ENCODE results near the gene SUSD4. TPM values are rescaled to one million over a fixed set of nuclear protein-coding genes. Genes with fewer than 3 reads are reported as not detected.
"Not testable (repeated sequence)": the region's sequence is repeated elsewhere in the genome, so short reads cannot be mapped to it uniquely, and the experiment has no call there.

The SUSD4 gene
- total RNA-seq, 2 donors from 2014 or later, result 1.1 to 1.2 TPM

DNA sequence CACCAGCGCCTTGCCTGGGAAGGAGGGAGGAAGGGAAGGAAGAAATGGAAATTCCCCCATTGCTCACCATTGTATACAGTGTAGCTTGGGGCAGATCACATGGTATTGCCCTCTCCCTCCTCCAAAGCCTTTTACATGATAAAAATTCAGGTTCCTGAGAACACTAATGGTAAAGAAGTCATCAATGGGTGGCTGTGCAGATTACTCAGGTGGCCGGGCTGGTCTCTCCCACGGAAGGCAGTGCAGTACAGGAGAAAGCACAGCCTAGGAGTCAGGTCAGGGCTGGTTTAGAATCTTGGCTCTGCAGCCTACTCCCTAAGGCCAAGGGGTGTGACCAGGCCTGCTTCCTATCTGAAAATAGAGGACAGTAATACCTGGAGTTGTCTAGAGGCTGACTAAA is 107.9 kb downstream of the SUSD4 start:
- no peaks in the 10 kb centered on the region for H3K36me3 Mint-ChIP-seq
- ATAC-seq (no peak), DNase-seq (ENCODE audit: low spot score in 2 of 2) (no peak)
- H3K27ac Mint-ChIP-seq, result no peak overlapping the region
- peaks cover 0 to 3% of the 10 kb centered on the region in 2 donors for H3K9me3 Mint-ChIP-seq

DNA sequence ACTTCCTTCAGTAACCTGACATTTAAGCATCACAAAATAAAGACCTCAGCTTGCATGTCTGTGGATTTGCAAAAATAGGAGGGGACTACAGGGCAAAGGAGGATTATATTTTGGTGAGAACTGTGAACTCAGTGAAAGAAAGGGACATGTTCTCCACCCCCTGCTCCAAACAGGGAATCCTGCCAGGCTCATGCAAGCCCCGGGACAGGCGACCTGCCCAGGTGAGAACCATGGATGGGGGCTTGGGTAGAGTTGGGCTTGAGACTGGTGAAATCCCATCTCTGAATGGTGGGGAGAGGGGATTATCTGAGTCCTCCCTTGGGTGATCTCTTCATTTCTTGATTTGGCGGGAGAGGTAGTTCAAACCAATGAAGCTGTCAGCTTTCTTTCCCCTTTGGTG is 110.1 kb downstream of the SUSD4 start:
- no peak overlapping the region for H3K27ac Mint-ChIP-seq

DNA sequence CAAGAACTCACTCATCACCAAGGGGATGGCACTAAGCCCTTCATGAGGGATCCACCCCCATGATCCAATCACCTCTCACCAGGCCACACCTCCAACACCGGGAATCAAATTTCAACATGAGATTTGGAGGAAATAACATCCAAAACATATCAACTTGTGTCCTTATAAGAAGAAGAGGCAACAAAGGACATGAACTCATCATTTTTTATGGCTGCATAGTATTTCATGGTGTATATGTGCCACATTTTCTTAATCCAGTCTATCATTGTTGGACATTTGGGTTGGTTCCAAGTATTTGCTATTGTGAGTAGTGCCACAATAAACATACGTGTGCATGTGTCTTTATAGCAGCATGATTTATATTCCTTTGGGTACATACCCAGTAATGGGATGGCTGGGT is 112.6 kb downstream of the SUSD4 start:
- not testable (repeated sequence) for H3K27ac Mint-ChIP-seq; ATAC-seq; H3K36me3 Mint-ChIP-seq; DNase-seq (ENCODE audit: low spot score in 2 of 2)
- peaks cover 0 to 11% of the 10 kb centered on the region in 2 donors for H3K9me3 Mint-ChIP-seq

More for the DNA sequence above, 110.1 kb downstream of the SUSD4 start:
- ATAC-seq, result no peak
- Mint-ChIP-seq H3K9me3 (peaks cover 0 to 11% of the 10 kb centered on the region in 2 donors), H3K36me3 (no peaks in the 10 kb centered on the region)
- DNase-seq (ENCODE audit: low spot score in 2 of 2), result no peak

DNA sequence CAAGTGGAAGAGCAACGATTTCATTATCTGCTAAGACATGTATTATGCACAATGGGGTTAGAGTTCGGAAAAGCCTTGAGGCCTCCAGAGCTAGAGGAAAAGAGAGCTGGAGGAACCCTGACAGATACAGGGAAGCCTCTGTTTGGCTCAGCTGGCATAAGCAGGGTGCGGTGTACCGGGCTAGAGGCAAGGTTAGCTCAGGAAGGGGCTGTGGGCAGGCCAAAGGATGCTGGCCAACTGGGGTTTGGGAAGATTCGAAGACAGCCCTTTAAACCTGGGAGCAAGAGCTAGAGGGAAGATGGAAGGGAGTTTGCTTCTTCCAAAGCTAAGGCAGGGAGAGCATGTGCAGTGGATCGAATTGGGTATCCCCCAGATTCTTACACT is 113.4 kb downstream of the SUSD4 start:
- Mint-ChIP-seq H3K36me3 (no peaks in the 10 kb centered on the region), H3K27ac (no peak overlapping the region), H3K9me3 (peaks cover 0 to 11% of the 10 kb centered on the region in 2 donors)
- DNase-seq (ENCODE audit: low spot score in 2 of 2), result no peak
- no peak for ATAC-seq

DNA sequence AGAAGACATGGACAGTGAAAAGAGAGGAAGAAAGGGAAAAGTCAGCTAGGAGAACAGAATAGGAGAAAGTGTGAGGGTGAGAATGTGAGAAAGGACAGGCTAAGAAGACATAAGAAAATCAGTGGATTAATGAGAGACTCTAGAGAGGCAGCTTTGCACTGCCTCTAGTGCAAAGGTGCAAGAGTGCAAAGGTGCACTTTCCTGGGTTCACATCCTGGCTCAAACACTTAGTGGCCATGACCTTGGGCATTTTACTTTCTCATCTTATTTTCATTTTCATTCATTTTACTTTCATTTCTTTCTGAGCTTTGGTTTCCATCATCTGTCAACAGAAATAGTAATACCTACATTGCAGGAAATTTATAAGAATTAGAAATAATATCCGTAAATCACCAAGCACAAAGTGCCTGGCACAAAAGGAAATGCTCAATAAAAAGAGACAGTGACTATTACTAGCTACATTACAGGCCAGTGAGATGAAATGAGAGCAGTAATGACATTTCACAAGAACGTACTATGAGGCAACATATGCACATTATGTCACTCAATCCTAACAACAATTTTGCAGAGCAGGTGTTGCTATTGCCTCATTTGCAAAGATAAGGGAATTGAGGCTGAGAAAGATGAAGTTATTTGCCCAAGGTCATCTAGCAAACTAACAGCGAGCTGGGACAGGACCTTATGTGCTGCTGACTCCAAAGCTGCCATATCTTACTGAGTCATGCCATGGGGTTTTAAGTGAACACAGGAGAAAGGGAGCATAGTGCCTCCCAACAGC is 113.9 kb downstream of the SUSD4 start:
- DNase-seq (ENCODE audit: low spot score in 2 of 2) (no peak), ATAC-seq (no peak)
- H3K9me3 Mint-ChIP-seq, result peaks cover 0 to 11% of the 10 kb centered on the region in 2 donors
- no peaks in the 10 kb centered on the region for H3K36me3 Mint-ChIP-seq
- H3K27ac Mint-ChIP-seq, result no peak overlapping the region

DNA sequence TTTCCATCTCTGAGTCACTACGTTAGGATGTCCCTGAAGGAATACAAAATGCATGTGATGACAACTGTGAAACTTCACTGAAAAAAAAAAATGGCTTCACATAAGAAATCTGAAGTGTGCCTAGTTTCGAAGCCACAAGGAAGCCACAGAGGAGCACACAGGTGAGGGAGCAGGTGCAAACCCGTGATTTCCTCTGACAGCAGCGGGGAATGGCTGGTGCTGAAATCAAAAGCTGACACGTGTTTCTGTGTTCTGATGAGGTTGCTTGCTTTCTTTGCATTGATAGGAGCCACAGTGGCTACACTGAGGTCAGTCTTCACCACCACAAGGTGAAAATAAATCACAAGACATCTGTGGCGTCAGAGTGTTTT is 115.2 kb downstream of the SUSD4 start:
- no peaks in the 10 kb centered on the region for H3K36me3 Mint-ChIP-seq
- DNase-seq (ENCODE audit: low spot score in 2 of 2), result peak in 1 of 2 donors; percentile 59
- ATAC-seq, result peak; percentile 49 to 64
- peak overlapping the region in 1 of 2 donors; percentile 29 for H3K27ac Mint-ChIP-seq
- H3K9me3 Mint-ChIP-seq, result peaks cover 0 to 11% of the 10 kb centered on the region in 2 donors

DNA sequence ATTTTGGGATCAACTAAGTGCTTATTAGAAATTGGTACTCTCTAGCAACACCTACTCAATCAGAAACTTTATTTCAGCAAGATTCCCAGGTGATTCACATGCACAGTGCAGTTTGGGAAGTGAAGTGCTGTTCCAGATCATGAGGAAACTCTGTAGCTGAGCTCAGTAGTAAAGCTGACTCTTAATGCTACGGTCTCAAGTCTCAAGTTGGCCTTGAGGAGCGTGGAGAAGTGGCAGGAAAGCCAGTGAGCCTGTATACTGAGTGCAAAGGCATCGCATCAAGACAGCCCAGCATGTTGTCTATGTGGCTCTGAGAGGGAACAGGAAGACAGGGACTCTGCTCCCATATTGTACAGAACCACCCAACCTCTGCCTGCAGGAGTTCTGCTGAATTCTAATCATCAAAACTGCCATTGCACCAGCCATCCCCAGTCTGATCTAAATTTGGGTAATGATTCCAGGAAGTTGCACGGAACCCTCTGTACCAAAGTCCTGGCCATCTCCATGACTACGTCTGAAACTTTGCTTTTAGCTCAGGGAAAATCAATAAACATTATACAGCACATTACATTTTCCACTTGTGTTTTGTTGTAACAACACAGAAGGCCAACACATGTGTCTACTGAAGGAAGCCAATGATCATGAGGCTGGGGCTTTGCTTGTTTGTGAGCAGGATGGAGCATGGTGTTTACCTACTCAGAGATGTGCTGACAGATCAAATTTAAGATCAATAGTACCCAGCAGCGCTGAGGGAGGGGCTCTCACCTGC is 115.8 kb downstream of the SUSD4 start:
- DNase-seq (ENCODE audit: low spot score in 2 of 2) (no peak), ATAC-seq (peak in 1 of 2 donors; percentile 61)
- no peaks in the 10 kb centered on the region for H3K36me3 Mint-ChIP-seq
- H3K9me3 Mint-ChIP-seq, result peaks cover 0 to 11% of the 10 kb centered on the region in 2 donors
- H3K27ac Mint-ChIP-seq, result peak overlapping the region in 1 of 2 donors; percentile 29

DNA sequence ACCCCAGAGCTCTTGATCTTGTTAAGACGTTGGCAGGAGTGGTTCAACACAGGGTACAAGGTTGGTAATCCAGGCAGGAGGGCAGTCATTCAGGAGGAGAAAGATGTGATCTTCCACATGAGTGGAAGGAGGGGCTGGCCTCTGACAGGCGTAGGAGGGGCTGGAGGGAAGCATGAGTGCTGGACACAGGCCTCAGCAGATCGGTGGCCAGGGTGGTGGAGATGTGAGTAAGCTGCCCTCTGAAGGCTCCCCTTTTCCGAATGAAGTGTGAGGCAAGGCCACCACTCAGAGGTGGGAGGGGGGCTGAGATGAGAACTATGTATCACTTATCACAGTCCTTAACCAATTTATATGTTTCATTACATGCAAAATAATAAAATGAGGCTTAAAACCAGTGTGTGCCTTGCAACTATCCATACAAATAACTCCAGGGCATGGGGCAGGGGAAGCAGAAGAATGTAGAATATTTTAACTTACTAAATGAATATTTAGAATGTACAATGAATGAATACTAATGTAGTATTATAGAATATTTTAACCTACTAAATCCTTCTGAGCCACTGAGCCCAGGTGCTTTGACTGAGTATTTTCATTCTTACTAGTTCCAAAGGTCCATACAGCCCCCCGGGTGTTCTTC is 117.4 kb downstream of the SUSD4 start:
- DNase-seq (ENCODE audit: low spot score in 2 of 2) (no peak), ATAC-seq (no peak)
- Mint-ChIP-seq H3K27ac (peak overlapping the region in 1 of 2 donors; percentile 17), H3K9me3 (peaks cover 0 to 11% of the 10 kb centered on the region in 2 donors), H3K36me3 (no peaks in the 10 kb centered on the region)

DNA sequence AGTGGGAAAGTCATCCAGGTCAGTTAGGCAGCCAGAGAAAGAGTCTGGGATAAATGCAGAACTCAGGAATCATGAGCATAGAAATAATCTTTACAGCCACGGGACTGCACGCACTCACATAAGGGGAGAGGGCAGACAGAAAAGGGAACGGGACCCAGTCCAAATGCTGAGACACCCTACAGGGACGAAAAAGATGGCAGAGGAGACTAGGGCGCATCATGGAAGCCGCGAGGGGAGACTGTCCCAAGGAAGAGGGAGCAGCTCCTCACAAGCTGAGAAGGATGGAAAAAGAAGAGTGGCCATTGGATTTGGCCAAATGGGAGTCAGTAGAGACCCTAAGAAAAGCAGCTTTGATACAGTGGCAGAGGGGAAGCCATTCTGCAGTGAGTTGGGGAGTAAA is 118.0 kb downstream of the SUSD4 start:
- H3K9me3 Mint-ChIP-seq, result peaks cover 0 to 8% of the 10 kb centered on the region in 2 donors
- H3K36me3 Mint-ChIP-seq, result no peaks in the 10 kb centered on the region
- DNase-seq (ENCODE audit: low spot score in 2 of 2) (no peak), ATAC-seq (no peak)
- H3K27ac Mint-ChIP-seq, result peak overlapping the region in 1 of 2 donors; percentile 17

DNA sequence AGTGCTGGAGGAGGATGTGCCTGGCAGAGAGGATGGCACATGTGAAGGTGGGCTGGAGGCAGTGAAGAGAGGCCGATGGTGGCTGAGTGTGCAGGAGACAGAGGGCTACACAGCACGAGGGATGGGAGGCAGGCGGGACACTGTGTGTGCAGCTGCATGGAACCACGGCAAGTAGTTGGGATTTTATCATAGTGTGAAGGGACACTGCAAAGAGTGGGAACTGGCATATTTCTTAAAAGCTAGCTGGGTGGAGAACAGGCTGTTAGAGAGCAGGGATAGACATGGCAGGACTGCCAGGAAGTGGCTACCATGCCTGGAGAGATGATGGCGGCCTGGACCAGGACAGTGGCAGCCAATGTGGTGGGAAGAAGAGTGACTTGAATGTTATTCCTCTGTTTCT is 118.6 kb downstream of the SUSD4 start:
- peak overlapping the region in 1 of 2 donors; percentile 46 for H3K27ac Mint-ChIP-seq

DNA sequence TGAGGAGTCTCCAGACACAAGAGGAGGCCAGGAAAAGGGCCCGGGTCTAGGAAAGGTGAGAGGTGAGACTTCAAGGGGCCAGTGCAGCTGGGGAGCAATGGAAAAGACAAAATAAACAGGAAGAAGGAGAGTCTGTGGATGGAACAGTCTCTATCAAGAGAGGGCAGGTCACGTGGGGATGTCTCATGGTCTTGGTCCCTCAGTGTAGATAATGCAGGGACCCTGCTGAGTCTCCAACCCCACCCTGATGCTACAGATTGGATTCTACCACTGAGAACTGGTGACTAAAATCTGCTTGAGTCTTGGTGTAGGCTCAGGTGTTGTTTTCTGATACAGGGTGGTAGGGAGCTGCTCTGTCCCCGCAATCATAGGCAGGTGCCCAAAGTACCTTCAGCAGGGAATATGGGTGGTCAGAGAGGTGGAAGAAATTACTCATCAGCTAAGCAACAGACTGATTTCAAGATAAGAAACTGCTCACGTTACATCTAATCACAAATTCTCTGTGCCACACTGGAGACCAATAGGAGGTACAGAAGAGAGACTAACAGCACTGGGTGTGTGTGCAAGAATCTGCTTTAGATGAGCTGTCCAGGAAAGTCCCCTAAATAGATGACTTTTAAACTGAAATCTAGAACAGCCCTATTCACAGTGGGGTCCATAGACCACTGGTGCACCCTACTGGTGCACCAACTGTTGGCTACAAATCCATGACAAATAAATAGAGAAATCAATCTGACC is 119.4 kb downstream of the SUSD4 start:
- Mint-ChIP-seq H3K27ac (peak overlapping the region in 1 of 2 donors; percentile 2), H3K36me3 (peaks cover 0 to 11% of the 10 kb centered on the region in 2 donors), H3K9me3 (peaks cover 0 to 10% of the 10 kb centered on the region in 2 donors)
- ATAC-seq (peak; percentile 86), DNase-seq (ENCODE audit: low spot score in 2 of 2) (no peak)

More for the DNA sequence above, 118.6 kb downstream of the SUSD4 start:
- H3K9me3 Mint-ChIP-seq, result peaks cover 0 to 6% of the 10 kb centered on the region in 2 donors
- peaks cover 0 to 5% of the 10 kb centered on the region in 2 donors for H3K36me3 Mint-ChIP-seq
- DNase-seq (ENCODE audit: low spot score in 2 of 2) (no peak), ATAC-seq (no peak)

DNA sequence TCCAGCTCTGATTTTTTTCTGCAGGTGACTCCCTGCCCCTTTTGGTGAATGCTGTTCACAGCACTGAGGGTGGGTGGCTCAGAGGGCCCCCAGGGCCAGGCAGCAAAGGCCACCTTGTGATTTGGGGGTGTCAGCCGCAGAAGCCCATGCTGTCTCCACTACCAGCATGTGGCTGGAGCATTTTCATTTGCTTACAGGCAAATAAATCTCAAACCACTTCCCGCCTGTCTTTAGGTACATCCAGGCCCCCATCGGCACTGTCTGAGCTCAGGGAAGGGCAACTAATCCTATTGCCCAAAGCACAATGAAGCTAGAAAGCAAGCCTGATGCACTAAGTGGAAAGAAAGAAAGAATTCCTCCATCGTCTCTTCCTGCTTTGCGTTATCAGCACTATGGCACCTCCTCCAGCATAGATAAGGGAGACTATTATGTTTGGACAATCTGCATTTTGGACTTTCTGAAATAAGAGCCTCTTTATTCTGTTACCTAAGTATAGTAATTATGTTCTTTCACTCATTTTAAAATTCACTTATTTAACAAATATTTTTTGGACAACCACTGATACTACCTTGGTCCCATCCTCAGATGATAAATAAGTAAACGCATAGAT is 120.4 kb downstream of the SUSD4 start:
- no peak for ATAC-seq
- peaks cover 4 to 10% of the 10 kb centered on the region in 2 donors for H3K9me3 Mint-ChIP-seq
- no peak for DNase-seq (ENCODE audit: low spot score in 2 of 2)
- peaks cover 0 to 11% of the 10 kb centered on the region in 2 donors for H3K36me3 Mint-ChIP-seq
- H3K27ac Mint-ChIP-seq, result no peak overlapping the region

DNA sequence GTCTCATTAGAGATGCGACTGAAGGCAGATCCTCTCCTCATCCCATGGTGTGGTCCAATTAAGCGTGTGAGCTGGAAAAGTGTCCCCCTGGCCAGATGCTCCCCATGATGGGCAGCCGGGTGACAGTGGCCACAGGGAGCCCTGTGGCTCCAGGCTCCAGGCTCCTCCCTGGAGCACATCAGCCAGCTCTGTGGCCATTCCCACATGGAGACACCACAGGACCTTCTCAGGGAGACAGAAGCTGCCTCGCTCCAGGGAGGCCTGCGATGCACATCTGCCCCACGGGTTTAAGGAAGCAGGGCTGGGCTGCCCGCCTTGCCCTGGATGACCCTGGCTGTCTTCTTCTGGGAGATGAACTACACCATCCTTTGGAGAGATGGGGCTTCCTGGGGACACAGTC is 121.0 kb downstream of the SUSD4 start:
- Mint-ChIP-seq H3K9me3 (peaks cover 10 to 15% of the 10 kb centered on the region in 2 donors), H3K36me3 (peaks cover 0 to 11% of the 10 kb centered on the region in 2 donors)
- ATAC-seq, result no peak

DNA sequence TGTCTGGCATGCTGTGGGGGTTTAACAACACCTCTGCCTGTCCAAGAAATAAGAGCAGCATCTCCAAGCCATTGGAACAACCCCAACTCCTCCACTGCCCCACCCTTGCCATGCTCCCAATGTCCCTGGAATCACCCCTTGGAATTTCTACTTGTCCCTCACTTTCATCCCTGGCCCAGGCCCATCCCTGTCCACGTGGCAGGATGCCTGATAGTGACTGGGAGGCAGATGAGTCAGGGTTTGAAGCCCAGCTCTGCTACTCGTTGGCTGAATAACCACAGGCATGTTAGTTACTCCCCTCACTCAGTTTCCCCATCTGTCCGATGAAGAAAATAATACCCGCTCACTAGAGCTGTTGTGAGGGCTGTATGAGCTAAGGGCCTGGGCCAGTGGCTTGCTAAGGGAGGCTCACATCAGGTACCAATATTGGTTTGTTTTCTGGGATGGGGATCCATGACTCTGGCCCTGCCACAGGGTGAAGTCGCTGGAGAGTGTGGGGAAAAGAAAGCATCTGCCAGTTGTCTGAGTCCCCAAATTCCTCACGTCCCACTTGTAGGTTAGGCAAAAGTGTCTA is 121.5 kb downstream of the SUSD4 start:
- ATAC-seq (no peak), DNase-seq (ENCODE audit: low spot score in 2 of 2) (no peak)
- Mint-ChIP-seq H3K36me3 (peaks cover 0 to 11% of the 10 kb centered on the region in 2 donors), H3K27ac (no peak overlapping the region), H3K9me3 (peaks cover 10 to 16% of the 10 kb centered on the region in 2 donors)

More for the DNA sequence above, 121.0 kb downstream of the SUSD4 start:
- H3K27ac Mint-ChIP-seq, result no peak overlapping the region
- DNase-seq (ENCODE audit: low spot score in 2 of 2), result no peak

DNA sequence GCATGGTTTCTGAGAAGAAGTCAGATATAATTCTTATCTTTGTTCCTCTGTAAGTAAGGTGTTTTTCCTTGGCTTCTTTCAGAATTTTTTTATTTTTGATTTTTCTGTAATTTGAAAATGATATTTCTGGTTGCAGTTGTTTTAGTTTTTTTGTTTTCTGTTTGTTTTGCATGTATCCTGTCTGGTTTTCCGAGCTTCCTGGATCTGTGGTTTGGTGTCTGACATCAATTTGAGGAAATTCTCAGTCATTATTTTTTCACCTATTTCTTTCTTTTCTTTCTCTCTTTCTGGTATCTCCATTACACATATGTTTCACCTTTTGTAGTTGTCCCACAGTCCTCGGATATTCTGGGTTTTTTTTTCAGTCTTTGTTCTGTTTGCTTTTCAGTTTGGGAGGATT is 123.9 kb downstream of the SUSD4 start:
- Mint-ChIP-seq H3K36me3 (peaks cover 0 to 11% of the 10 kb centered on the region in 2 donors), H3K9me3 (peaks cover 22 to 29% of the 10 kb centered on the region in 2 donors), H3K27ac (no peak overlapping the region)
- ATAC-seq (no peak), DNase-seq (ENCODE audit: low spot score in 2 of 2) (no peak)

DNA sequence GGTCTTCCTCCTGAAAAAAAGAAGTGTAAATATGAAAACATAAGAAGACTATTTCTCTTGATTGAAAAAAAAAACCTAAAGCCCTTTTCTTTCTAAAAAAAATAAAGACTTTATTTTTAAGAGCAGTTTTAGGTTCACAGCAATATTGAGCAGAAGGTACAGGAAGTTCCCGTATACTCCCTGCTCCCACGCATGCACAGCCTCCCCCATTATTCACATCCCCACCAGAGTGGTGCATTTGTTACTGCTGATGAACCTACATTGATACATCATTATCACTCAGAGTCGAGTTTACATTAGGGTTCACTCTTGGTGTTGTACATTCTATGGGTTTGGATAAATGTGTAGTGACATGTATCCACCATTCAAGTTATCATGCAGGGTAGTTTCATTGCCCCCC is 128.9 kb downstream of the SUSD4 start:
- H3K36me3 Mint-ChIP-seq, result peaks cover 0 to 7% of the 10 kb centered on the region in 2 donors
- DNase-seq (ENCODE audit: low spot score in 2 of 2) (no peak), ATAC-seq (no peak)
- H3K27ac Mint-ChIP-seq, result no peak overlapping the region
- peaks cover 22 to 27% of the 10 kb centered on the region in 2 donors for H3K9me3 Mint-ChIP-seq

Measured in activated naive CD4-positive, alpha-beta T cell treated with anti-CD3 and anti-CD28 coated beads, Interleukin-2, amount 50 U/mL, for 72 hours (primary cell).